HepG2 (cell line): Measurements from ENCODE around the gene PIAS1. TPM values are rescaled to one million over a fixed set of nuclear protein-coding genes. Genes with fewer than 3 reads are reported as not detected.

Source experiments
- ATAC-seq: fragments of 200-7000 bp; cut with Tn5 transposase; 3 replicates; pipeline ENCODE4 v1.9.1; 2020; ENCODE audit warnings: mild to moderate bottlenecking, moderate library complexity
- BruUV-seq: library from RNA; stranded (reverse); fragments of 400-500 nt; replicated peaks from 2 replicates; lab custom pipeline; 2021; lab: Mats Ljungman, UMichigan
- CTCF ChIA-PET: fragments of 300-600 bp; formaldehyde crosslinking; extraction: SDS; loops from one replicate; lab custom pipeline; 2021; ENCODE audit warnings: low total read pairs, inconsistent platforms, low intra/inter-chr PET ratio; lab: Yijun Ruan, JAX
- POLR2A ChIA-PET: fragments of 350-600 bp; sonication (Branson Sonifier 250); formaldehyde crosslinking; loops from one replicate; lab custom pipeline; 2020; ENCODE audit warnings: antibody characterized with exemption, inconsistent platforms; lab: Yijun Ruan, JAX
- DNase-seq: peaks from one replicate; pipeline ENCODE4 v3.0.0-alpha.2; 2015; ENCODE audit warnings: low spot score
- FAIRE-seq: peaks from 3 replicates; lab custom pipeline; 2011; peaks lifted over from hg19 to GRCh38; lab: Jason Lieb, UNC
- H2AFZ ChIP-seq: one replicate; pipeline ENCODE4 v1.6.1; 2011; ENCODE audit warnings: low read length, inconsistent platforms
- H3K27ac ChIP-seq: fragments of 300-600 bp; 3 replicates; pipeline ENCODE4 v1.8.0; 2011; ENCODE audit warnings: mixed run types, mild to moderate bottlenecking, mixed read lengths, low read length, inconsistent platforms; ENCODE audit not compliant: insufficient read depth; ENCODE audit errors: extremely low read length
- H3K27me3 ChIP-seq, 2 experiments: fragments of 200-600 bp in 1 of 2; 2 replicates in 1 of 2; 3 replicates in 1 of 2; pipeline versions ENCODE4 v1.6.0 to v1.8.0; 2011; ENCODE audit warnings: low read length in 2 of 2, mild to moderate bottlenecking in 2 of 2, moderate library complexity in 2 of 2, inconsistent platforms in 1 of 2; ENCODE audit not compliant: insufficient read depth in 2 of 2, control insufficient read depth in 1 of 2
- H3K36me3 ChIP-seq, 2 experiments: fragments of 200-600 bp in 1 of 2; replicated peaks in 1 of 2; 2 replicates in 1 of 2; 3 replicates in 1 of 2; pipeline versions ENCODE4 v1.5.1 to v1.8.0; 2011; ENCODE audit warnings: low read length in 2 of 2, inconsistent platforms in 1 of 2; ENCODE audit not compliant: insufficient read depth in 2 of 2, control insufficient read depth in 1 of 2
- H3K4me1 ChIP-seq: 2 replicates; pipeline ENCODE4 v1.5.1; 2012; ENCODE audit warnings: low read length, inconsistent platforms; ENCODE audit not compliant: insufficient read depth
- H3K4me2 ChIP-seq: 2 replicates; pipeline ENCODE4 v1.6.0; 2011; ENCODE audit warnings: low read depth, low read length, inconsistent platforms
- H3K4me3 ChIP-seq, 3 experiments: fragments of 200-600 bp in 1 of 3; sonication (generic), shearing (Covaris generic) in 1 of 3; replicated peaks in 1 of 3; 2 replicates each; pipeline ENCODE4 v1.5.1; 2011 to 2016; ENCODE audit warnings: low read length in 3 of 3, inconsistent platforms in 2 of 3, low read depth in 2 of 3, mild to moderate bottlenecking in 2 of 3, control low read depth in 1 of 3, mixed read lengths in 1 of 3; ENCODE audit not compliant: insufficient read depth in 1 of 3
- H3K79me2 ChIP-seq: one replicate; pipeline ENCODE4 v1.6.1; 2011; ENCODE audit warnings: low read length, inconsistent platforms; ENCODE audit not compliant: insufficient read depth
- H3K9ac ChIP-seq: 2 replicates; pipeline ENCODE4 v1.6.0; 2011; ENCODE audit warnings: mild to moderate bottlenecking, low read depth, low read length, inconsistent platforms; ENCODE audit not compliant: insufficient read depth
- H3K9me3 ChIP-seq: 2 replicates; pipeline ENCODE4 v1.5.1; 2012; ENCODE audit warnings: mild to moderate bottlenecking, low read length
- H4K20me1 ChIP-seq: 2 replicates; pipeline ENCODE4 v1.6.0; 2011; ENCODE audit warnings: inconsistent platforms, mild to moderate bottlenecking, low read length, moderate library complexity; ENCODE audit not compliant: insufficient read depth
- CREB3 ChIP-seq: sonication (generic); formaldehyde crosslinking; IDR thresholded peaks from 2 replicates; pipeline ENCODE4 v1.5.0; 2020; ENCODE audit warnings: missing genetic modification reagents
- HNF4A ChIP-seq: sonication (generic); formaldehyde crosslinking; IDR thresholded peaks from 2 replicates; pipeline ENCODE4 v1.4.0; 2020; ENCODE audit warnings: missing genetic modification reagents
- IRX3 ChIP-seq: sonication (generic); formaldehyde crosslinking; IDR thresholded peaks from 2 replicates; pipeline ENCODE4 v1.8.1; 2023; ENCODE audit warnings: mild to moderate bottlenecking, low read depth, missing genetic modification reagents, borderline replicate concordance
- ISL2 ChIP-seq: sonication (generic); formaldehyde crosslinking; IDR thresholded peaks from 2 replicates; pipeline ENCODE4 v1.5.0; 2020; ENCODE audit warnings: missing genetic modification reagents
- MYPOP ChIP-seq: sonication (generic); formaldehyde crosslinking; IDR thresholded peaks from 2 replicates; pipeline ENCODE4 v1.8.1; 2023; ENCODE audit warnings: mild to moderate bottlenecking, moderate library complexity, missing genetic modification reagents
- NCOA2 ChIP-seq: sonication (generic); formaldehyde crosslinking; IDR thresholded peaks from 2 replicates; pipeline ENCODE4 v1.8.0; 2022; ENCODE audit warnings: inconsistent platforms
- NFATC3 ChIP-seq: sonication (generic); formaldehyde crosslinking; IDR thresholded peaks from 2 replicates; pipeline ENCODE4 v1.5.1; 2020; ENCODE audit warnings: mild to moderate bottlenecking, missing genetic modification reagents
- PAX8 ChIP-seq: sonication (generic); formaldehyde crosslinking; IDR thresholded peaks from 2 replicates; pipeline ENCODE4 v1.8.0; 2022; ENCODE audit warnings: mild to moderate bottlenecking, missing genetic modification reagents, borderline replicate concordance
- PHF21A ChIP-seq: sonication (generic); formaldehyde crosslinking; IDR thresholded peaks from 2 replicates; pipeline ENCODE4 v1.5.0; 2020; ENCODE audit warnings: mild to moderate bottlenecking, missing genetic modification reagents
- ZFP62 ChIP-seq: sonication (generic); formaldehyde crosslinking; IDR thresholded peaks from 2 replicates; pipeline ENCODE4 v1.4.0; 2020; ENCODE audit warnings: missing genetic modification reagents
- ZNF33A ChIP-seq: sonication (generic); formaldehyde crosslinking; IDR thresholded peaks from 2 replicates; pipeline ENCODE4 v1.5.1; 2020; ENCODE audit warnings: missing genetic modification reagents, mild to moderate bottlenecking, moderate library complexity, borderline replicate concordance
- ZNF543 ChIP-seq: sonication (generic); formaldehyde crosslinking; IDR thresholded peaks from 2 replicates; pipeline ENCODE4 v1.4.0; 2020; ENCODE audit warnings: mild to moderate bottlenecking, missing genetic modification reagents
- ZNF547 ChIP-seq: sonication (generic); formaldehyde crosslinking; IDR thresholded peaks from 2 replicates; pipeline ENCODE4 v1.5.1; 2020; ENCODE audit warnings: mild to moderate bottlenecking, missing genetic modification reagents
- ZNF564 ChIP-seq: sonication (generic); formaldehyde crosslinking; IDR thresholded peaks from 2 replicates; pipeline ENCODE4 v1.8.1; 2023; ENCODE audit warnings: mild to moderate bottlenecking, missing genetic modification reagents
- ZNF619 ChIP-seq: sonication (generic); formaldehyde crosslinking; IDR thresholded peaks from 2 replicates; pipeline ENCODE4 v1.4.0; 2020; ENCODE audit warnings: mild to moderate bottlenecking, missing genetic modification reagents
- ZNF652 ChIP-seq: IDR thresholded peaks from 2 replicates; pipeline ENCODE4 v1.6.1; 2016; ENCODE audit warnings: low read depth, borderline replicate concordance
- ZNF784 ChIP-seq: sonication (generic); formaldehyde crosslinking; IDR thresholded peaks from 2 replicates; pipeline ENCODE4 v1.5.1; 2020; ENCODE audit warnings: missing genetic modification reagents, mild to moderate bottlenecking, borderline replicate concordance
- ZNF788 ChIP-seq: sonication (generic); formaldehyde crosslinking; IDR thresholded peaks from 2 replicates; pipeline ENCODE4 v1.5.0; 2020; ENCODE audit warnings: mild to moderate bottlenecking, missing genetic modification reagents, borderline replicate concordance
- ZNF883 ChIP-seq: sonication (generic); formaldehyde crosslinking; IDR thresholded peaks from 2 replicates; pipeline ENCODE4 v1.5.1; 2020; ENCODE audit warnings: mild to moderate bottlenecking, missing genetic modification reagents; ENCODE audit errors: not compliant biosample characterization
- WGBS: methylation state at CpG from one replicate; pipeline ENCODE4 v1.1.6; 2017; ENCODE audit warnings: low lambda C conversion rate; 5-methylcytosine and 5-hydroxymethylcytosine counted together
- in situ Hi-C: cut with HindIII; loops from 2 replicates; pipeline ENCODE4 v1.10.0; 2017; ENCODE audit warnings: low pct_unique_long_range_greater_than_20kb; ENCODE audit not compliant: extremely low pct_ligation_motif_present
- intact Hi-C: fragments of 100-400 bp; cut with micrococcal nuclease; formaldehyde crosslinking; loops from one replicate; pipeline ENCODE4 v1.10.0; 2022; ENCODE audit not compliant: unreplicated experiment
- polyA plus RNA-seq, 8 experiments: library from polyadenylated mRNA; depleted of rRNA in 3 of 8; stranded (reverse) in 7 of 8; unstranded in 1 of 8; fragments of >200 nt; fragmentation: Illumina TruSeq in 4 of 8; extraction: Trizol in 4 of 8; gene quantifications; 2 replicates each; pipeline versions ENCODE4 v1.2.1 to v1.2.3, GENCODE V29; 2011 to 2016; ENCODE audit warnings: low read depth in 4 of 8, missing spikeins in 1 of 8, mixed read lengths in 1 of 8; ENCODE audit not compliant: insufficient read depth in 1 of 8
- total RNA-seq, 5 experiments: library from RNA; depleted of rRNA; stranded (reverse); fragments of >200 nt; fragmentation: Illumina TruSeq; extraction: Trizol; gene quantifications; 2 replicates each; pipeline ENCODE4 v1.2.3, GENCODE V29; 2016; ENCODE audit warnings: low read depth in 1 of 5
- TF ChIP-seq, protein P1 (sequence below): sonication (generic); formaldehyde crosslinking; IDR thresholded peaks from 2 replicates; pipeline ENCODE4 v1.8.1; 2023; ENCODE audit warnings: mild to moderate bottlenecking, missing genetic modification reagents

The PIAS1 gene
- total and polyA plus RNA-seq, 2 of the 13 experiments (the other 11 are each of a cell fraction or from before 2014, with no cell fraction given), result 20.7 to 33.7 TPM

- peaks cover 19 to 39% of the 10 kb centered on the region in 2 experiments; a peak in 4 of 5 replicates for H3K36me3 ChIP-seq
Observed at GRCh38 chr15:68188647-68189046, 134.5 kb downstream of the PIAS1 start.

More at GRCh38 chr15:68188647-68189046, 134.5 kb downstream of the PIAS1 start:
- Histone ChIP-seq H3K4me3 (no peak overlapping the region), H3K27me3 (no peaks in the 10 kb centered on the region), H3K4me2 (no peak overlapping the region), H3K9ac (no peak overlapping the region), H4K20me1 (no peaks in the 10 kb centered on the region), H3K27ac (no peak overlapping the region), H3K9me3 (no peaks in the 10 kb centered on the region), H3K79me2 (no peaks in the 10 kb centered on the region), H3K4me1 (peaks cover 13% of the 10 kb centered on the region), H2AFZ (no peak overlapping the region)
- FAIRE-seq, result no peak
- intact Hi-C loops, result no loop called here
- BruUV-seq, result no TSS peak
- no peak for DNase-seq
- in situ Hi-C loops, result no loop called here
- POLR2A ChIA-PET, result no interaction called here
- ATAC-seq, result no peak
- TF ChIP-seq PHF21A (no peak), NFATC3 (CRISPR knock-in tag) (no peak), MYPOP (no peak), ZFP62 (no peak), NCOA2 (CRISPR knock-in tag) (no peak), ZNF543 (CRISPR knock-in tag) (no peak), ZNF547 (no peak), HNF4A (CRISPR knock-in tag) (no peak), CREB3 (CRISPR knock-in tag) (no peak), ZNF564 (CRISPR knock-in tag) (no peak), ZNF883 (CRISPR knock-in tag) (no peak), ZNF788 (CRISPR knock-in tag) (no peak), ZNF619 (CRISPR knock-in tag) (no peak), ISL2 (CRISPR knock-in tag) (no peak), ZNF784 (CRISPR knock-in tag) (no peak), PAX8 (CRISPR knock-in tag) (no peak), ZNF33A (CRISPR knock-in tag) (no peak), IRX3 (CRISPR knock-in tag) (no peak), ZNF652 (no peak)
- TF ChIP-seq, protein P1, sequence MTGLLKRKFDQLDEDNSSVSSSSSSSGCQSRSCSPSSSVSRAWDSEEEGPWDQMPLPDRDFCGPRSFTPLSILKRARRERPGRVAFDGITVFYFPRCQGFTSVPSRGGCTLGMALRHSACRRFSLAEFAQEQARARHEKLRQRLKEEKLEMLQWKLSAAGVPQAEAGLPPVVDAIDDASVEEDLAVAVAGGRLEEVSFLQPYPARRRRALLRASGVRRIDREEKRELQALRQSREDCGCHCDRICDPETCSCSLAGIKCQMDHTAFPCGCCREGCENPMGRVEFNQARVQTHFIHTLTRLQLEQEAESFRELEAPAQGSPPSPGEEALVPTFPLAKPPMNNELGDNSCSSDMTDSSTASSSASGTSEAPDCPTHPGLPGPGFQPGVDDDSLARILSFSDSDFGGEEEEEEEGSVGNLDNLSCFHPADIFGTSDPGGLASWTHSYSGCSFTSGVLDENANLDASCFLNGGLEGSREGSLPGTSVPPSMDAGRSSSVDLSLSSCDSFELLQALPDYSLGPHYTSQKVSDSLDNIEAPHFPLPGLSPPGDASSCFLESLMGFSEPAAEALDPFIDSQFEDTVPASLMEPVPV (CRISPR knock-in tag), result no peak
- TF ChIP-seq, all 625 proteins: peak for 0
- CTCF ChIA-PET, result no interaction called here
- WGBS, result 94% methylated on average over 2 of the region's 2 CpGs
